Measurements from ENCODE around the gene FCRLA.

DNA sequence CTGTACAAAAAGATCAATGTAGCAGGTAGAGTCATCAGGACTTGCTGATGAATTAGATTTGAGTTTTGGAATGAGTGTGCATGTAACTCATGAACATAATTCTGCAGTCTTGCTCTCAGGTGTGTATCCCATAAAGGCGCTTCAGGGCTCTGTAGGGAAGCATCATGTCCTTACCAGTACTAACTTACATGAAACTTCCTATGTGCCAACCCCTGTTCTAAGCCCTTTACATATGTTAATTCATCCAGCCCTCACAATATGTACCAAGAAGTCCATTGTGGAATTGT lies 12.2 kb downstream of the FCRLA start:
- TF ChIP-seq REPIN1 (tag by site-specific recombination; IDR thresholded peaks at IDR 0.05; ENCODE audit: low read depth) (no peak), ZNF274 (IDR thresholded peaks at IDR 0.05; ENCODE audit: low read length) (no peak), ZNF274 (tag by site-specific recombination; IDR thresholded peaks at IDR 0.05; ENCODE audit: borderline replicate concordance) (no peak), ZNF548 (tag by site-specific recombination; IDR thresholded peaks at IDR 0.05) (no peak), ZBTB20 (tag by site-specific recombination; IDR thresholded peaks at IDR 0.05) (no peak), ZNF311 (tag by site-specific recombination; IDR thresholded peaks at IDR 0.05; ENCODE audit: borderline replicate concordance) (no peak), ZNF24 (tag by site-specific recombination; IDR thresholded peaks at IDR 0.05) (no peak), SP7 (tag by site-specific recombination; IDR thresholded peaks at IDR 0.05) (no peak), ZNF677 (tag by site-specific recombination; IDR thresholded peaks at IDR 0.05) (no peak), RBAK (tag by site-specific recombination; IDR thresholded peaks at IDR 0.05) (no peak)
- TF ChIP-seq, protein P1, sequence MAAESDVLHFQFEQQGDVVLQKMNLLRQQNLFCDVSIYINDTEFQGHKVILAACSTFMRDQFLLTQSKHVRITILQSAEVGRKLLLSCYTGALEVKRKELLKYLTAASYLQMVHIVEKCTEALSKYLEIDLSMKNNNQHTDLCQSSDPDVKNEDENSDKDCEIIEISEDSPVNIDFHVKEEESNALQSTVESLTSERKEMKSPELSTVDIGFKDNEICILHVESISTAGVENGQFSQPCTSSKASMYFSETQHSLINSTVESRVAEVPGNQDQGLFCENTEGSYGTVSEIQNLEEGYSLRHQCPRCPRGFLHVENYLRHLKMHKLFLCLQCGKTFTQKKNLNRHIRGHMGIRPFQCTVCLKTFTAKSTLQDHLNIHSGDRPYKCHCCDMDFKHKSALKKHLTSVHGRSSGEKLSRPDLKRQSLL (tag by site-specific recombination; IDR thresholded peaks at IDR 0.05), result no peak
- TF ChIP-seq, protein P2, sequence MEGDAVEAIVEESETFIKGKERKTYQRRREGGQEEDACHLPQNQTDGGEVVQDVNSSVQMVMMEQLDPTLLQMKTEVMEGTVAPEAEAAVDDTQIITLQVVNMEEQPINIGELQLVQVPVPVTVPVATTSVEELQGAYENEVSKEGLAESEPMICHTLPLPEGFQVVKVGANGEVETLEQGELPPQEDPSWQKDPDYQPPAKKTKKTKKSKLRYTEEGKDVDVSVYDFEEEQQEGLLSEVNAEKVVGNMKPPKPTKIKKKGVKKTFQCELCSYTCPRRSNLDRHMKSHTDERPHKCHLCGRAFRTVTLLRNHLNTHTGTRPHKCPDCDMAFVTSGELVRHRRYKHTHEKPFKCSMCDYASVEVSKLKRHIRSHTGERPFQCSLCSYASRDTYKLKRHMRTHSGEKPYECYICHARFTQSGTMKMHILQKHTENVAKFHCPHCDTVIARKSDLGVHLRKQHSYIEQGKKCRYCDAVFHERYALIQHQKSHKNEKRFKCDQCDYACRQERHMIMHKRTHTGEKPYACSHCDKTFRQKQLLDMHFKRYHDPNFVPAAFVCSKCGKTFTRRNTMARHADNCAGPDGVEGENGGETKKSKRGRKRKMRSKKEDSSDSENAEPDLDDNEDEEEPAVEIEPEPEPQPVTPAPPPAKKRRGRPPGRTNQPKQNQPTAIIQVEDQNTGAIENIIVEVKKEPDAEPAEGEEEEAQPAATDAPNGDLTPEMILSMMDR (tag by site-specific recombination; IDR thresholded peaks at IDR 0.05), result no peak
- TF ChIP-seq, protein P3, sequence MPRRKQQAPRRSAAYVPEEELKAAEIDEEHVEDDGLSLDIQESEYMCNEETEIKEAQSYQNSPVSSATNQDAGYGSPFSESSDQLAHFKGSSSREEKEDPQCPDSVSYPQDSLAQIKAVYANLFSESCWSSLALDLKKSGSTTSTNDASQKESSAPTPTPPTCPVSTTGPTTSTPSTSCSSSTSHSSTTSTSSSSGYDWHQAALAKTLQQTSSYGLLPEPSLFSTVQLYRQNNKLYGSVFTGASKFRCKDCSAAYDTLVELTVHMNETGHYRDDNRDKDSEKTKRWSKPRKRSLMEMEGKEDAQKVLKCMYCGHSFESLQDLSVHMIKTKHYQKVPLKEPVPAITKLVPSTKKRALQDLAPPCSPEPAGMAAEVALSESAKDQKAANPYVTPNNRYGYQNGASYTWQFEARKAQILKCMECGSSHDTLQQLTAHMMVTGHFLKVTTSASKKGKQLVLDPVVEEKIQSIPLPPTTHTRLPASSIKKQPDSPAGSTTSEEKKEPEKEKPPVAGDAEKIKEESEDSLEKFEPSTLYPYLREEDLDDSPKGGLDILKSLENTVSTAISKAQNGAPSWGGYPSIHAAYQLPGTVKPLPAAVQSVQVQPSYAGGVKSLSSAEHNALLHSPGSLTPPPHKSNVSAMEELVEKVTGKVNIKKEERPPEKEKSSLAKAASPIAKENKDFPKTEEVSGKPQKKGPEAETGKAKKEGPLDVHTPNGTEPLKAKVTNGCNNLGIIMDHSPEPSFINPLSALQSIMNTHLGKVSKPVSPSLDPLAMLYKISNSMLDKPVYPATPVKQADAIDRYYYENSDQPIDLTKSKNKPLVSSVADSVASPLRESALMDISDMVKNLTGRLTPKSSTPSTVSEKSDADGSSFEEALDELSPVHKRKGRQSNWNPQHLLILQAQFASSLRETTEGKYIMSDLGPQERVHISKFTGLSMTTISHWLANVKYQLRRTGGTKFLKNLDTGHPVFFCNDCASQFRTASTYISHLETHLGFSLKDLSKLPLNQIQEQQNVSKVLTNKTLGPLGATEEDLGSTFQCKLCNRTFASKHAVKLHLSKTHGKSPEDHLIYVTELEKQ (tag by site-specific recombination; IDR thresholded peaks at IDR 0.05; ENCODE audit: borderline replicate concordance), result no peak

Data from HEK293 (cell line).